Medulla oblongata (tissue), 1 donor: ENCODE results near the gene MYO5A.
"Not testable (repeated sequence)": the region's sequence is repeated elsewhere in the genome, so short reads cannot be mapped to it uniquely, and the experiment has no call there.

ENCODE experiments used
- DNase-seq: peaks from one replicate; pipeline ENCODE4 v3.0.0-alpha.2; 2015; ENCODE audit errors: extremely low spot score

MYO5A gene

DNA sequence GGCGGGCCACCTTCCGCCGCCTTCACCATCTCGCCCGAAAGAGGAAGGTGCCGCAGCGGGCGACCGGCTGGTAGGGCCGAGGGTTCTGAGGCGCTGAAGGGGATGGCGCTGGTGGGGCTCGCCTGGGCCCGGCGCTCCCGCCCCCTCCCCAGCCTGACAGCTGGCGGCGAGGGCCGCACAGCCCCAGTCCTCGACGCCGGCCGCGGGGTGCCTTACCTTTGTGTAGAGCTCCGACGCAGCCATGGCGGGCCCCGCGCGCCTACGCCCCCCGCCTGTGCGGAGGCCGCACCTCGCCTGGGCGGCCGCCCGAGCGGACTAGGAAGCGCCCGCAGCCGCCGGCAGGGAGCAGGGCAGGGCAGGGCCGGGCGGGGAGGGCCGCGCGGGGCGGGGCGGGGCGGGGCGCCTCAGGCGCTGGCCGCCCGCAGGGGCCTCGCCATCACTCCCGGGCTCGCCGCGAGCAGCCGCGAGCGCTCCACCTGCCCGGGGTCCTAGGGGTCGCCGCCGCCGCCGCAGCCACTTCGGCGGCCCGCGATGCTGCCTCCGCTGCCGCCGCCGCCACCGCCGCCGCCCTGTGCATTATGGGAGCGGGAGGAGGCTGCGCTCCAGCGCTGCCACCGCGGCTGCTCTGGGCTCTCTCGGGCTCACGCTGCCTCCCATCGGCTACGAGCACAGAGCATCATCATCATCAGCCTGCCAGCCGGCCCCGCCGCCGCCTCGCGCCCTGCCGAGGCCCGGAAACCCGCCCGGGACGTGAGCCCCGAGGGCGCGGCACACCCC is at the start of gene MYO5A:
TSS of gene MYO5A (minus strand) at position 317 of the 777 bp plus-strand sequence. CDS start at position 243, 74 bp downstream.
- peak; percentile 75 for DNase-seq

- no peak for DNase-seq
Observed at GRCh38 chr15:52576692-52577091, 48.0 kb upstream of the MYO5A start.

GRCh38 chr15:52575573-52575972 is 46.9 kb upstream of the MYO5A start:
- not testable (repeated sequence) for DNase-seq

DNA sequence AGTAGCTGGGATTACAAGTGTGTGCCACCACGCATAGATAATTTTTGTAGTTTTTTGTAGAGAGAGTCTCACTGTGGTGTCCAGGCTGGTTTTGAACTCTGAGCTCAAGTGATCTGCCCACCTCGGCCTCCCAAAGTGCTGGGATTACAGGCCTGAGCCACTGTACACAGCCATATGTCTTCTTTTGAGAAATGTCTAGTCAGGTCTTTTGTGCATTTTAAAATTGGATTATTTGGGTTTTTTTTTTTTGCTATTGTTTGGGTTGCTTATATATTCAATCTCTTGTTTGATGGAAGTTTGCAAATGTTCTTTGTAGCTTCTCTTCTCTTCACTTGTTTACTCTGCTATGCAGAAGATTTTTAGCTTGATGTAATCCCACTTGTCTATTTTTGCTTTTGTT is 46.4 kb upstream of the MYO5A start:
- no peak for DNase-seq

DNA sequence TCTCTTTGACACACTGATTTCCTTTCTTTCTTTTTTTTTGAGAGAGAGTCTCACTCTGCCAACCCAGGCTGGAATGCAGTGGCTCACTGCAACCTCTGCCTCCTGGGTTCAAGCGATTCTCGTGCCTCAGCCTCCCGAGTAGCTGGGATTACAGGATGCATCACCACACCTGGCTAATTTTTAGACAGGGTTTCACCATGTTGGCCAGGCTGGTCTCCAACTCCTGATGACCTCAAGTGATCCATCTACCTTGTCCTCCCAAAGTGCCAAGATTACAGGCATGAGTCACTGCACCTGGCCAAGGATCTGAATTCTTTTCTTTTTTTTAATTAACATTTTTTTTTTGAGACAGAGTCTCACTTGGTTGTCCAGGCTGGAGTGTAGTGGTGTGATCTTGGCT is 45.9 kb upstream of the MYO5A start:
- not testable (repeated sequence) for DNase-seq

DNA sequence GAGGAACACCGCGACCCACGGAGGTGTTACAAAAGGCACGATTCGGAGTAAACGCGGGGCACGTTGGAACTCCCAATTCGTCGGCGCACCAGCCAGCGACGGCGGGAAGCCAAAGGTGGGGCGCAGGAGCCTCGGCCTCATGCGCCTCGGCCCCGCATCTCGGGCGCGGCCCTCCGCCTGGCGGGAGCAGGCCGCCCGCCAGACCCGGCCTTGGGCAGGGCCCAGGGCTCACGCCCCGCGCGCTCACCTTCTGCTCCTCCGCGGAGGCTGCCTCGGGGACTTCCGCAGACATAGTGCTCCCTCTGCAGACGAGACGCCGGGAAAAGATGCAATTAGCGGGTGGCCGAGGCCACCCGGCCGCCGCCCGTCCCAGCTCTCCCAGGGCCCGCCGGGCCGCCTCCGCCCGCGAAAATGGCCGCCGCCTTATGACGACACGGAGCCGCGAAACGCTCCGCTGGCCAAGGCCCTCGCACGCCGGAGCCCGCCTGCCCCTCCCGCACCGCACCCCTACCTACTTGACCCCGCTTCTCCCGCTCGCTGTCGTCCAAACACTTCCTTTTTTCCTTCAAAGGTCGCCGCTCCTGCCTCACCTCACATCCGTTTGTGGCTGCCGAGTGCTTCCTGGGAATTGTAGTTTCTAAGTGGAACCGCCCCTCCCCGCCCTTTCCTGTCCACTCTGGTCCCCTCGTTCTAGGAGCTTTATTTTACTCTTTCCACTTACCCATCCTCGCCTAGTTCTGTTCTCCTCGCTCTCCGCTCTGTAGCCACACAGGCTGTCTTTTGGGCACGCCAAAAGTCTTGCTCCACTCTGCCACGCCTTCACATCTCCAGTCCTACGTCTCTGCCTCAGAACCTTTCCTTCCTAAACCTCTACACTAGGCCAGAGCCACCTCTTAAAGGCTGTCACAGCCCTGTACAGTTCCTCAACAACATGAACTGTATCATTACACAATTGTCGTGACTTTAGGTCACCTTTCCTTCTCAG is 40.2 kb upstream of the MYO5A start, which contains the start of gene ARPP19:
TSS of gene ARPP19 (minus strand) at position 430 of the 985 bp plus-strand sequence. CDS start at position 292, 138 bp downstream.
- peak; percentile 94 for DNase-seq

GRCh38 chr15:52567871-52568600 is 39.4 kb upstream of the MYO5A start:
- peak; percentile 25 for DNase-seq

- DNase-seq: no peak
Observed at GRCh38 chr15:52566889-52567288, 38.2 kb upstream of the MYO5A start.

GRCh38 chr15:52565417-52566358 is 37.0 kb upstream of the MYO5A start:
- not testable (repeated sequence) for DNase-seq

GRCh38 chr15:52563501-52564060 is 34.9 kb upstream of the MYO5A start:
- no peak for DNase-seq

- no peak for DNase-seq
Observed at GRCh38 chr15:52559575-52559974, 30.9 kb upstream of the MYO5A start.

GRCh38 chr15:52559022-52559421 is 30.3 kb upstream of the MYO5A start:
- DNase-seq: no peak

DNA sequence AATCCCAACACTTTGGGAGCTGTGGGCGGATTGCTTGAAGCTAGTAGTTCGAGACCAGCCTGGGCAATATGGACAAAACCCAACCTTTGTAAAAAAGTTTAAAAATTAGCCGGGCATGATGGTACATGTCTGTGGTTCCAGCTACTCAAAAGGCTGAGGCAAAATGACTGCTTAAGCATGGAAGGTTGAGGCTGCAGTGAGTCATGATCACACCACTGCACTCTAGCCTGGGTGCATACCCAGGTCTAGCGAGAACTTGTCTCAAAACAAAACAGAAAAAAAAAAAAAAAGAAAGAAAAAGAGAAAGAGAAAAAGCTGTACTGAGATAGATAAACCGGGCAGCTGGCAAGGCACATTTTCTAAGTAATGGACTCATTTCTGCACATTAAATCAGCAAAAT is 29.5 kb upstream of the MYO5A start:
- no peak for DNase-seq

GRCh38 chr15:52557274-52557641 is 28.6 kb upstream of the MYO5A start:
- DNase-seq: no peak

DNA sequence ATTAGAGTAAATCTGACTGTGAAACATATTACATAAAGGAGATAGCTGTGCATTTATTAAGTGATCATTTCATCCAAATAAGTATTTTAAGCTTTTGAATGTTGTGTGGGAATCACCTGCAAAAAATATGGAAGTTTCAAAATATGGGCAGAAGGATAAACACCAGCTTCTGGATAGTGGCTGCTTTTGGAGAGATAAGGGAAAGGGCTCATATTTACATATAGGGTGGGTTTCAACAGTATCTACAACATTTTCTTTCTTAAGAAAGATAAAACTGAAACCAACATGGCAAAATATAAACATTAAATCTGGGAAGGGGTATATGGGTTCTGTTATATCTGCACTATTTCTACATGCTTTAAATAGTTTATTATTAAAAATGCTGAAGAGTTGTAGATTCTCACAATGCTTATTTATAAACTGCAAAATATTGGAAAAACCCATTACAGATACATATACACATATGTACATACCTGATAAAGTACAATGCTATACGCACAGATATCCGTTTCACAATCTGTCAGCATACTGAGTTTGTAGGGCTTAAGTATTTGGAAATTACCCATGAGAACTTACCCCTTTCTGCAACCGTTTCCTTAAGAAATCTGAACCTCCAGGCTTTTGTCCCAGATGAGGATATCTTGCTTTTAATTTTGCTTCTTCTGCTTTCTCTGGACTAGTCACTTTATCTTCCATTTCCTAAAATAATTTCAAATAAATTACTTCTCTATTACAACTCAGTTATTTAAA is 28.0 kb upstream of the MYO5A start:
- no peak for DNase-seq

DNA sequence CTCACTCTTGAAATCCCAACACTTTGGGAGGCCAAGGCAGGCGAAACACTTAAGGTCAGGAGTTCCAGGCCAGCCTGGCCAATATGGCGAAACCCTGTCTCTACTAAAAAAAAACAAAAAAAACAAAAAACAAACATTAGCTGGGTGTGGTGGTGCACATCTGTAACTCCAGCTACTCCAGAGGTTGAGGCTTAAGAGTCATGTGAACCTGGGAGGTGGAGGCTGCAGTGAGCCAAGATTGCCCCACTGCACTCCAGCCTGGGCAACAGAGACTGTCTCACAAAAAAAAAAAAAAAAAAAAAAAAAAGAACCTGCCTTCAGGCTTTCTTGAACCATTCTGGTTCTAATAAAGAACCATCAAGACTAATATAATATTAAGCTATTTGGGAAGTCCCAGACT is 23.6 kb upstream of the MYO5A start:
- no peak for DNase-seq

- peak; percentile 40 for DNase-seq
Observed at GRCh38 chr15:52551762-52552161, 23.1 kb upstream of the MYO5A start.

DNA sequence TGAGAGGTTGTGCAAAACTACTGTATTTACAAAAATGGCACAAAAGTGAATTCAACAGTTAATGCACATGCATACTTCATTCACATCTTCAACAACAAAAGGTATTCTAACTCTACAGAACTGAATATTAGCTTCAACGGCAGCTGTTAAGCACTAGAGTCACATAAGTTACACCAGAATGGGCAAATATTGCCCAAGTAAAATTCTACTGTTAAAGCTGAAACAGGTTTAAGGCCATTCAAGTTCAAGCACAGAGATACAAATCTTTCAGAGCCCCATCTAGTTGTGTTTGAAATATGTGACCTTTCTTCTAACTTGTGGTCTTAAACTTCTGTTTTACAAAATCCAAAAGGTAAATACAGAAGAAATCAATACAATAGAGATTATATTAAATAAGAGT is 22.5 kb upstream of the MYO5A start:
- DNase-seq: not testable (repeated sequence)

DNA sequence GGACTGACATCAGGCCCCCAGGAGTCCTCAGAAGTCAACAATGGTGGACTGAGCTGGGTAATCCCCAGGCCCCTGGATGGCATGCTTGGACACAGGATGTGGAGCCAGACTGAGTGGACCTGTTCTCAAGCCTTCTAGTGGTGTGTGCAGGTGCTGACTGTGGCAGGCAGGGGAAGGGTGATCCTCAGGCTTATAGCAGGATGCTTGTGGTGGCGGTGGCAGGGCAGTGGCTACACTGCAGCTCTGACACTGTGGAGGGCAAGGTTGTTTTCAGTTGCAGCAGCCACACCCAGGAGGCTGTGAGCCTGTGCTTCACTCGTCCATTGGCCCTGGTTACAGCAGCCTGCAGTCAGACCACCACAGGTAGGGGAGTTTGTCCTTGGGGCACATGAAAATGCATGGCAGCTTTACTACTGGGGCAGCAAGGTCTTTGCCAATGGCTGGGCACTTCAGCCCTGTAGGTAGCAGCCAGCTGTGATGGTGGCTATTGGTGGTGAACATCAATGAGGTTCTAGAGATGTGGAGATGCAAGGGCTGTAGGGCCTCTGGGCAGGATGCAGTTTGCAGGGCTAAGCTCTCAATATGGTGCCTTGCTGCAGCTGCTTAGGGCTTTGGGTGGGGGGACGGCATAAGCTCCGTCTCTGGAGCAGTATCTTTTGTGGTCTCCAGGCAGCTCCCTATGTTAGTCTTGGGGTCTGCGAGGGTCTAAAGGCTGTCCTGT is 17.5 kb upstream of the MYO5A start:
- DNase-seq: no peak
